ENCODE results near the gene ZNF688. TPM values are rescaled to one million over a fixed set of nuclear protein-coding genes. Genes with fewer than 3 reads are reported as not detected.

The ZNF688 gene
- total and polyA plus RNA-seq, 9 of the 15 experiments (the other 6 are each of a cell fraction or from before 2014, with no cell fraction given), result 0.48 to 12.9 (median 4.5) TPM

GRCh38 chr16:30558789-30559377 is 12.6 kb downstream of the ZNF688 start (continued):
- no peak for TF ChIP-seq ZSCAN29 (IDR thresholded peaks at IDR 0.05)
- TF ChIP-seq KDM1A (IDR thresholded peaks at IDR 0.05), result peak; percentile 76 to 84
- peak; percentile 47; the same call in 1 of the 2 replicates for TF ChIP-seq TRIM28 (IDR thresholded peaks at IDR 0.05)
- 0 out of 2 replicates have a peak, but pooled peaks have one; percentile 31 for TF ChIP-seq PHF21A (IDR thresholded peaks at IDR 0.05; ENCODE audit: borderline replicate concordance, low read depth)
- no peak for TF ChIP-seq PTRF (tag; IDR thresholded peaks at IDR 0.05)
- peak; percentile 74; the same call in 1 of the 2 replicates for TF ChIP-seq LARP7 (IDR thresholded peaks at IDR 0.05)
- TF ChIP-seq, protein P1, sequence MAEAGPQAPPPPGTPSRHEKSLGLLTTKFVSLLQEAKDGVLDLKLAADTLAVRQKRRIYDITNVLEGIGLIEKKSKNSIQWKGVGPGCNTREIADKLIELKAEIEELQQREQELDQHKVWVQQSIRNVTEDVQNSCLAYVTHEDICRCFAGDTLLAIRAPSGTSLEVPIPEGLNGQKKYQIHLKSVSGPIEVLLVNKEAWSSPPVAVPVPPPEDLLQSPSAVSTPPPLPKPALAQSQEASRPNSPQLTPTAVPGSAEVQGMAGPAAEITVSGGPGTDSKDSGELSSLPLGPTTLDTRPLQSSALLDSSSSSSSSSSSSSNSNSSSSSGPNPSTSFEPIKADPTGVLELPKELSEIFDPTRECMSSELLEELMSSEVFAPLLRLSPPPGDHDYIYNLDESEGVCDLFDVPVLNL (CRISPR knock-in tag; IDR thresholded peaks at IDR 0.05; ENCODE audit: low read depth), result no peak
- no peak; the same call in 1 of the 2 replicates for TF ChIP-seq ZNF263 (CRISPR knock-in tag; IDR thresholded peaks at IDR 0.05; ENCODE audit: borderline replicate concordance)
- peak; percentile 36 to 77; a peak in 1 of 4 replicates for TF ChIP-seq ARNT (IDR thresholded peaks at IDR 0.05)
- TF ChIP-seq FOSL1 (tag; conservative IDR thresholded peaks at IDR 0.05), result no peak
- TF ChIP-seq, protein P2, sequence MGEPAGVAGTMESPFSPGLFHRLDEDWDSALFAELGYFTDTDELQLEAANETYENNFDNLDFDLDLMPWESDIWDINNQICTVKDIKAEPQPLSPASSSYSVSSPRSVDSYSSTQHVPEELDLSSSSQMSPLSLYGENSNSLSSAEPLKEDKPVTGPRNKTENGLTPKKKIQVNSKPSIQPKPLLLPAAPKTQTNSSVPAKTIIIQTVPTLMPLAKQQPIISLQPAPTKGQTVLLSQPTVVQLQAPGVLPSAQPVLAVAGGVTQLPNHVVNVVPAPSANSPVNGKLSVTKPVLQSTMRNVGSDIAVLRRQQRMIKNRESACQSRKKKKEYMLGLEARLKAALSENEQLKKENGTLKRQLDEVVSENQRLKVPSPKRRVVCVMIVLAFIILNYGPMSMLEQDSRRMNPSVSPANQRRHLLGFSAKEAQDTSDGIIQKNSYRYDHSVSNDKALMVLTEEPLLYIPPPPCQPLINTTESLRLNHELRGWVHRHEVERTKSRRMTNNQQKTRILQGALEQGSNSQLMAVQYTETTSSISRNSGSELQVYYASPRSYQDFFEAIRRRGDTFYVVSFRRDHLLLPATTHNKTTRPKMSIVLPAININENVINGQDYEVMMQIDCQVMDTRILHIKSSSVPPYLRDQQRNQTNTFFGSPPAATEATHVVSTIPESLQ (CRISPR knock-in tag; IDR thresholded peaks at IDR 0.05), result no peak
- no peak for TF ChIP-seq NR2F6 (CRISPR knock-in tag; IDR thresholded peaks at IDR 0.05)
- TF ChIP-seq SAP30 (IDR thresholded peaks at IDR 0.05; ENCODE audit: borderline replicate concordance, insufficient read depth, low read depth, low read length, poor library complexity, severe bottlenecking), result peak; percentile 7
- 0 out of 2 replicates have a peak, but pooled peaks have one; percentile 25 for TF ChIP-seq STAG1 (CRISPR knock-in tag; IDR thresholded peaks at IDR 0.05; ENCODE audit: borderline replicate concordance)
- TF ChIP-seq RBM25 (IDR thresholded peaks at IDR 0.05; ENCODE audit: low read depth, low read length, severe bottlenecking), result no peak
- TF ChIP-seq ZNF444 (CRISPR knock-in tag; IDR thresholded peaks at IDR 0.05), result no peak
- no peak for TF ChIP-seq HDAC6 (IDR thresholded peaks at IDR 0.05; ENCODE audit: low read depth, low read length)
- no peak for TF ChIP-seq NFE2 (IDR thresholded peaks at IDR 0.05; ENCODE audit: low read depth)
- TF ChIP-seq ELF2 (CRISPR knock-in tag; IDR thresholded peaks at IDR 0.05), result no peak
- no peak for TF ChIP-seq ZNF551 (CRISPR knock-in tag; IDR thresholded peaks at IDR 0.05)
- no peak for TF ChIP-seq XRCC4 (IDR thresholded peaks at IDR 0.05; ENCODE audit: extremely low read depth, insufficient read depth, insufficient read length)
- TF ChIP-seq, protein P3, sequence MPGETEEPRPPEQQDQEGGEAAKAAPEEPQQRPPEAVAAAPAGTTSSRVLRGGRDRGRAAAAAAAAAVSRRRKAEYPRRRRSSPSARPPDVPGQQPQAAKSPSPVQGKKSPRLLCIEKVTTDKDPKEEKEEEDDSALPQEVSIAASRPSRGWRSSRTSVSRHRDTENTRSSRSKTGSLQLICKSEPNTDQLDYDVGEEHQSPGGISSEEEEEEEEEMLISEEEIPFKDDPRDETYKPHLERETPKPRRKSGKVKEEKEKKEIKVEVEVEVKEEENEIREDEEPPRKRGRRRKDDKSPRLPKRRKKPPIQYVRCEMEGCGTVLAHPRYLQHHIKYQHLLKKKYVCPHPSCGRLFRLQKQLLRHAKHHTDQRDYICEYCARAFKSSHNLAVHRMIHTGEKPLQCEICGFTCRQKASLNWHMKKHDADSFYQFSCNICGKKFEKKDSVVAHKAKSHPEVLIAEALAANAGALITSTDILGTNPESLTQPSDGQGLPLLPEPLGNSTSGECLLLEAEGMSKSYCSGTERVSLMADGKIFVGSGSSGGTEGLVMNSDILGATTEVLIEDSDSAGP (CRISPR knock-in tag; IDR thresholded peaks at IDR 0.05), result no peak
- TF ChIP-seq ZNF583 (CRISPR knock-in tag; IDR thresholded peaks at IDR 0.05), result no peak
- no peak for TF ChIP-seq ZKSCAN1 (IDR thresholded peaks at IDR 0.05; ENCODE audit: low read depth, low read length)
- TF ChIP-seq POLR2B (IDR thresholded peaks at IDR 0.05; ENCODE audit: low read depth, partially characterized antibody), result no peak
- no peak for TF ChIP-seq ID3 (CRISPR knock-in tag; IDR thresholded peaks at IDR 0.05)
- TF ChIP-seq ID3 (tag; IDR thresholded peaks at IDR 0.05), result peak; percentile 67; the same call in 1 of the 2 replicates
